Large intestine (tissue), 3 donors: ENCODE results near the gene MLN. TPM values are rescaled to one million over a fixed set of nuclear protein-coding genes. Genes with fewer than 3 reads are reported as not detected.
"Not testable (repeated sequence)": the region's sequence is repeated elsewhere in the genome, so short reads cannot be mapped to it uniquely, and the experiment has no call there.

Source experiments
- DNase-seq, 2 donors: peaks; one replicate each; pipeline versions ENCODE4 v3.0.0 to v3.0.0-alpha.2; 2013
- H3K27ac ChIP-seq: one replicate; pipeline ENCODE4 v1.5.1; 2013; ENCODE audit warnings: low read length
- H3K27me3 ChIP-seq: 2 replicates; pipeline ENCODE4 v1.6.1; 2013; ENCODE audit warnings: low read length; ENCODE audit not compliant: control insufficient read depth, insufficient read depth
- H3K36me3 ChIP-seq: 2 replicates; pipeline ENCODE4 v1.6.1; 2013; ENCODE audit warnings: low read length; ENCODE audit not compliant: control insufficient read depth, insufficient read depth
- H3K4me1 ChIP-seq: one replicate; pipeline ENCODE4 v1.6.1; 2013; ENCODE audit warnings: low read length; ENCODE audit not compliant: control insufficient read depth, insufficient read depth
- H3K4me3 ChIP-seq: one replicate; pipeline ENCODE4 v1.5.1; 2013; ENCODE audit warnings: low read length
- H3K9me3 ChIP-seq: one replicate; pipeline ENCODE4 v1.6.1; 2013; ENCODE audit warnings: mild to moderate bottlenecking, low read depth, low read length, moderate library complexity; ENCODE audit not compliant: control insufficient read depth
- WGBS: methylation state at CpG from one replicate; pipeline ENCODE4 v1.1.5; 2013; ENCODE audit warnings: low lambda C conversion rate; ENCODE audit not compliant: insufficient coverage; 5-methylcytosine and 5-hydroxymethylcytosine counted together
- polyA plus RNA-seq: library from polyadenylated mRNA; unstranded; fragments of 120-200 nt; gene quantifications from one replicate; pipeline ENCODE4 v1.2.1, GENCODE V29; 2013

The MLN gene
- polyA plus RNA-seq, 1 donor: 154 TPM

DNA sequence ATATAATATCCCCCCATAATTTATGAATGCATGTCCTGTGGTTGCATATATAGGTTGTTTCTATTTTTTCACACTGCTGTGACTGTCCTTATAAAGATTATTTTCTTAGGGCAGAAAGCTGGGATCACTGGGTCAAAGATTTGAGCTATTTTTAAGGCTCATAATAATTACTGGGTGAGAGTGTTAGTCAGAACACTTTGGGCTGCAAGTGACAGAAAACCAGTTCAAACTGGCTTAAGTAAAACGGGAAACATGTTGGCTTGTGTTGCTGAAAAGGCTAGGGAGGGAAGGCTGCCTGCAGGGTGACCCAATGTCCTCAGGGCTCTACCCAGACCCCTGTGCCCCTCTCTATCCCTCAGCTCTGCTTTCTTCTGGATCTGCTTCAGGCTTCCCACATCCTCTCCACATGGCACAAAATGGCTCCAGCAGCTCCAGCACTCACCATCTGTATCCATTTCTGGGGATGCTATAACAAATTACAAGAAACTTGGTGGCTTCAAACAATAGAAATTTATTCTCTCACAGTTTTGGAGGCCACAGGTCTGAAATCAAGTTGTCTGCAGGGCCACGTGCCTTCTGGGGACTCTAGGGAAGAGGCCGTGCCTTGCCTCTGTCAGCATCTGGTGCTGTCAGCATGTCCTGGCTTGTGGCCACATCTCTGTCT, 33.1 kb upstream of the MLN start:
- no CpG with 5 or more reads among the region's 3 CpGs for WGBS
- Histone ChIP-seq H3K27me3 (no peaks in the 10 kb centered on the region), H3K27ac (no peak overlapping the region), H3K9me3 (peaks cover 10% of the 10 kb centered on the region), H3K4me3 (no peak overlapping the region), H3K36me3 (no peaks in the 10 kb centered on the region), H3K4me1 (peaks cover 21% of the 10 kb centered on the region)
- DNase-seq: no peak

GRCh38 chr6:33834401-33835392, 30.9 kb upstream of the MLN start:
- Histone ChIP-seq H3K4me3 (no peak overlapping the region), H3K9me3 (peaks cover 10% of the 10 kb centered on the region), H3K27ac (no peak overlapping the region), H3K36me3 (no peaks in the 10 kb centered on the region), H3K27me3 (no peaks in the 10 kb centered on the region), H3K4me1 (peaks cover 11% of the 10 kb centered on the region)
- WGBS: 92% methylated on average over 2 of the region's 22 CpGs
- no peak for DNase-seq

DNA sequence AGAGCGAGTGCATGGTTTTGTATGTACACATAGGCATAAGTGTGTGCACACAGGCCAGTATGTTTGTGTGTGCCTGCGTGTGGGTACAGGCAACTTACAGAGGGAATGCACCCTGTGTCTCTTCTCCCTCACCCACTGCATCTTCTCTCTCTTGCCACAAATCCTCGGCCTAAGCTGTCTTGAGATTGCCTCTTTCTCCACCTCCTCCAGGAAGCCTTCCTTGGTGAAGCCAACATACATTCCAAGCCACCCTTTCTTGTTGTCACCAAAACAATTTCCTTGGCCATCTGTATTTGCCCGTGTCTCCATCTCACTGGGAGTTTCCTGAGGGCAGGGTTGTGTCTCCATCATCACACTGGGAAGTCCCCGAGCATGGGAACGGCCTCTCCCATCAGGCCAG, 29.8 kb upstream of the MLN start:
- Histone ChIP-seq H3K4me3 (no peak overlapping the region), H3K27ac (no peak overlapping the region), H3K36me3 (no peaks in the 10 kb centered on the region), H3K27me3 (no peaks in the 10 kb centered on the region), H3K9me3 (peaks cover 10% of the 10 kb centered on the region), H3K4me1 (no peaks in the 10 kb centered on the region)
- no peak for DNase-seq
- WGBS: 80% methylated on average over 1 of the region's 6 CpGs

DNA sequence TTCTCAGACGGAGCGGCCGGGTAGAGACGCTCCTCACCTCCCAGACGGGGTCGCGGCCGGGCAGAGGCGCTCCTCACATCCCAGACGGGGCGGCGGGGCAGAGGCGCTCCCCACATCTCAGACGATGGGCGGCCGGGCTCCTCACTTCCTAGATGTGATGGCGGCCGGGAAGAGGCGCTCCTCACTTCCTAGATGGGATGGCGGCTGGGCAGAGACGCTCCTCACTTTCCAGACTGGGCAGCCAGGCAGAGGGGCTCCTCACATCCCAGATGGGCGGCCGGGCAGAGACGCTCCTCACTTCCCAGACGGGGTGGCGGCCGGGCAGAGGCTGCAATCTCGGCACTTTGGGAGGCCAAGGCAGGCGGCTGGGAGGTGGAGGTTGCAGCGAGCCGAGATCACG, 29.0 kb upstream of the MLN start:
- H3K4me3 ChIP-seq, H3K4me1 ChIP-seq, H3K27ac ChIP-seq, H3K27me3 ChIP-seq, DNase-seq, H3K36me3 ChIP-seq: not testable (repeated sequence)
- H3K9me3 ChIP-seq: peaks cover 10% of the 10 kb centered on the region
- WGBS: no CpG with 5 or more reads among the region's 32 CpGs

- not testable (repeated sequence) for H3K36me3 ChIP-seq, H3K27me3 ChIP-seq, DNase-seq, H3K4me1 ChIP-seq, H3K4me3 ChIP-seq, H3K27ac ChIP-seq
- H3K9me3 ChIP-seq: peaks cover 10% of the 10 kb centered on the region
- WGBS: no CpG with 5 or more reads among the region's 5 CpGs
These were observed 27.9 kb upstream of the MLN start for GRCh38 chr6:33831725-33832124.

DNA sequence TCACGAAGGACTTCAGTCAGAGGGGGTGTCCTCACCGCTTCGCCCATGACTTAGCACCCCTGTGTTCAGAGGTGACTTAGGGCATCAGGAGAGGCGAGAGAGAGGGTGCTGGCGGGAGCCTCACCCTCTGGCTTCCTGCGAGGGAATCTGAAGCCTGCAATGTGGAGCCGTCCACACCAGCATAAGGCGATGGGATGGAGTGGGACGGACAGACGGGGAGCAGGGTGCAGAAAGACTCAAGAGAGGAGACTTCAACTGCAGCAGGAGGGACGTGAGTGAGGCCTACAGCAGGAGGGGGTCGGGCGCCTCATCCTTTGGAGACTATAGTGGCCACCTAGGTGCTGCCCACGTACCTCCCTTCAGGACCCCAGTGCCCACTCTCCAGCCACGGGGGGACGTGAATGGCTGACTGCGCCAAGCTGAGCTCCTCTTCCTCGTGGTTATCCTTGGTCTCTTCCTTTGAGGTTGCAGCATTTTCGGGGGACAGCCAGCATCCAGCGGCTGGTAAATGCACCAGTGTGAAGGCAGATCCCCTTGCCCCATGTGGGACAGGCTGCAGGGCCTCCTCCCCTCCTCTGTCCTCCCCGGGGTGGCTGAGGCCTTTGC, 26.9 kb upstream of the MLN start:
- WGBS: no CpG with 5 or more reads among the region's 21 CpGs
- no peak overlapping the region for H3K4me3 ChIP-seq
- H3K4me1 ChIP-seq: peaks cover 9% of the 10 kb centered on the region
- DNase-seq: no peak
- peaks cover 10% of the 10 kb centered on the region for H3K9me3 ChIP-seq
- H3K27me3 ChIP-seq: no peaks in the 10 kb centered on the region
- H3K27ac ChIP-seq: no peak overlapping the region
- H3K36me3 ChIP-seq: no peaks in the 10 kb centered on the region

DNA sequence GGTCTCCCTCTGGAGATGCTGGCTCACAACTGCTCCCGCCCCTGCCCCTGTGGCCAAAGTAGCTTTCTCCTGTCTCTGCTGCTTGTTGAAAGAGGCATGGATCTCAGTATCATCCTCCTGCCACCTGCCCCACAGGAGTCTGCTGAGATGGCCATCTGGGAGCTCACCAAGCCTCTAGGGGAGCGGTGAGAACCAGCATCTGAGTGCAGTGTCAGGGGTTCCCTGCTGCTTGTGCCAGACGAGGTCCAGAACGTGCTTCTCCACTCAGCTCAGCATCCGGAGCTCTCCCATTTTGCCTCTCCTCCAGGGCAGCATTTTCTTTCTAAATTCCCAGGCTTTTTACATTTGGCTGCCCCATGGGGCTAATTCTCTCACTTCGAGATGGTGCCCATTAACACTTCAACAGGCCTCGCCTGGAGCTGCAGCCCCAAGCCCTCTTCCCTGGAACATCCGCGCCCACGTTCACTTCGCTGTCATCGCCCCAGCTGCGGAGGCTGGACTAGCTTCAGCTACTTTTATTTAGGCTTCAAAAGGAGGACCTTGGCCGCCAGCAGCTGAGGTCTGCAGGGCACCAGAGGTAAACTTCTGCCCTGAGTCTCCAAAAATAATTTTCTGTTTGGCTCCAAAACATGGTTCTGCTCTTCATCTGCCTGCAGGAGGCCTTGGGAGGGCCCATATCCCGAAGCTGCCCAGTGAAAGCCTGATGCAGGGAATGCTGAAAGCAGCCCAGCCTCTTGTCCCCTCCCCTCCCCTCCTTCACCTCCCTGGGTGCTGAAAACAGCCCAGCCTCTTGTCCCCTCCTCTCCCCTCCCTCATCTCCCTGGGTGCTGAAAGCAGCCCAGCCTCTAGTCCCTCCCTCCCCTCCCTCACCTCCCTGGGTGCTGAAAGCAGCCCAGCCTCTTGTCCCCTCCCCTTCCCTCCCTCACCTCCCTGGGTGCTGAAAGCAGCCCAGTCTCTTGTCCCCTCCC, 25.2 kb upstream of the MLN start:
- Histone ChIP-seq H3K27ac (no peak overlapping the region), H3K36me3 (no peaks in the 10 kb centered on the region), H3K4me1 (peaks cover 14% of the 10 kb centered on the region), H3K4me3 (no peak overlapping the region), H3K27me3 (no peaks in the 10 kb centered on the region), H3K9me3 (peaks cover 10% of the 10 kb centered on the region)
- WGBS: no CpG with 5 or more reads among the region's 15 CpGs
- no peak for DNase-seq

- H3K4me1 ChIP-seq: peaks cover 14% of the 10 kb centered on the region
- no peak overlapping the region for H3K4me3 ChIP-seq
- DNase-seq: no peak
- no CpG with 5 or more reads among the region's 4 CpGs for WGBS
- no peaks in the 10 kb centered on the region for H3K36me3 ChIP-seq
- no peaks in the 10 kb centered on the region for H3K27me3 ChIP-seq
- peaks cover 8% of the 10 kb centered on the region for H3K9me3 ChIP-seq
- no peak overlapping the region for H3K27ac ChIP-seq
These were observed 24.6 kb upstream of the MLN start for GRCh38 chr6:33828452-33828763.

GRCh38 chr6:33827546-33828451, 24.0 kb upstream of the MLN start:
- H3K27ac ChIP-seq: no peak overlapping the region
- no peak overlapping the region for H3K4me3 ChIP-seq
- 39% methylated on average over 3 of the region's 14 CpGs for WGBS
- H3K9me3 ChIP-seq: peaks cover 2% of the 10 kb centered on the region
- H3K36me3 ChIP-seq: no peaks in the 10 kb centered on the region
- H3K4me1 ChIP-seq: peaks cover 14% of the 10 kb centered on the region
- no peak for DNase-seq
- H3K27me3 ChIP-seq: no peaks in the 10 kb centered on the region
